Fibroblast of lung (primary cell): ENCODE results near the gene AMBP.

Source experiments
- EZH2 ChIP-seq: IDR thresholded peaks from 2 replicates; pipeline ENCODE4 v1.5.1; 2012; ENCODE audit warnings: low read length, control low read depth, mild to moderate bottlenecking; ENCODE audit errors: missing control alignments
- TF ChIP-seq, protein P1 (sequence below), 2 donors: IDR thresholded peaks in 1 of 2; conservative IDR thresholded peaks in 1 of 2; 1 replicate in 1 of 2; 2 replicates in 1 of 2; pipeline ENCODE4 v1.5.1; 2011 to 2012; ENCODE audit warnings: low read length in 2 of 2, control low read depth in 1 of 2, inconsistent platforms in 1 of 2, low read depth in 1 of 2, mild to moderate bottlenecking in 1 of 2

DNA sequence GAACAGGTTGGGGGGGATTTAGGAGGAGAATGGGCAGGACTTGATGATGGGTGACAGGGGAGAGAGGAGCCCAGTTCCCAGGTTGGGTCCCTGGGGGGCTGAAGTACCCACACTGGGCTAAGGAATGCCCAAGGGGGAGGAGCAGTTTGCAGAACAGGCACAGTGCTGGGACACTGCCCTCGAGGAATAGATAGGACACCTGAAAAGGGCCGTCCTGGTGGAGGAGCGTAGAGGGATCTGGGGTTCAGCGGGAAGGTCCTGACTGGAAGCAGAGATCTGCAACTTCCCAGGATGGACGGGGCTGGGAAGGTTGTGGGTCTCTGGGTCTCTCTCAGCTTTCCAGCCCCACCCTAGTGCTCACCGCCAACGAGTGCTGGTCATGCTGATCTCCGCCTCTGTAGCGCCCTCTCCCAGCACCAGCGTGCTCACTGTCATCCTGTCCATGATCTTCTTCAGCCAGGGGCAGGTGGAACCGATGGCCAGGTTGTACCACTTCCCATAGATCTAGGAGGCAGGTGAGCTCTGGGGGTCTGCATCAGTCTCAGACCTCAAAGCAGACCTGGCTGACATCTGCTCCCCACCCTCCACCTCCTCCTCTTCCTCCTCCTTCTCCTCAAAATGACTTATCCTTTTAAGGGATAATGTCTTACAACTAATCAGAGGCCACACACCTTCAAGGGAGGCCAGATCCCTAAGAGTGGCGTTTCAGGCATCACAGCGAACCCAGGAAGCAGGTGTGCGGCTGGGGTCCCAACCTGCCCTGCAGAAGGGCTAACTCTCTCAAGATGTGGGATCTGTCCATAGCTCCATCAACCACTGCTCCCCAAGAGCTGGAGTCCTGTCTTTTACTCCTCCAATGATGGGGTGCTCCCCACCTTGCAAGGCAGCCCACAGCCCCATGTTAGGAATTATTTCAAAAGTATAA lies 1.6 kb downstream of the AMBP start:
- TF ChIP-seq, protein P1, sequence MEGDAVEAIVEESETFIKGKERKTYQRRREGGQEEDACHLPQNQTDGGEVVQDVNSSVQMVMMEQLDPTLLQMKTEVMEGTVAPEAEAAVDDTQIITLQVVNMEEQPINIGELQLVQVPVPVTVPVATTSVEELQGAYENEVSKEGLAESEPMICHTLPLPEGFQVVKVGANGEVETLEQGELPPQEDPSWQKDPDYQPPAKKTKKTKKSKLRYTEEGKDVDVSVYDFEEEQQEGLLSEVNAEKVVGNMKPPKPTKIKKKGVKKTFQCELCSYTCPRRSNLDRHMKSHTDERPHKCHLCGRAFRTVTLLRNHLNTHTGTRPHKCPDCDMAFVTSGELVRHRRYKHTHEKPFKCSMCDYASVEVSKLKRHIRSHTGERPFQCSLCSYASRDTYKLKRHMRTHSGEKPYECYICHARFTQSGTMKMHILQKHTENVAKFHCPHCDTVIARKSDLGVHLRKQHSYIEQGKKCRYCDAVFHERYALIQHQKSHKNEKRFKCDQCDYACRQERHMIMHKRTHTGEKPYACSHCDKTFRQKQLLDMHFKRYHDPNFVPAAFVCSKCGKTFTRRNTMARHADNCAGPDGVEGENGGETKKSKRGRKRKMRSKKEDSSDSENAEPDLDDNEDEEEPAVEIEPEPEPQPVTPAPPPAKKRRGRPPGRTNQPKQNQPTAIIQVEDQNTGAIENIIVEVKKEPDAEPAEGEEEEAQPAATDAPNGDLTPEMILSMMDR (conservative IDR thresholded peaks at IDR 0.05 in 1 of 2, IDR thresholded peaks at IDR 0.05 in 1 of 2; ENCODE audit: low read depth in 1 of 2, low read length in 2 of 2): no peak
- TF ChIP-seq EZH2: no peak
